ENCODE data around the gene PDE10A. TPM values are rescaled to one million over a fixed set of nuclear protein-coding genes. Genes with fewer than 3 reads are reported as not detected.

The PDE10A gene
- total and polyA plus RNA-seq, 2 of the 13 experiments (the other 11 are each of a cell fraction or from before 2014, with no cell fraction given) = not detected

DNA sequence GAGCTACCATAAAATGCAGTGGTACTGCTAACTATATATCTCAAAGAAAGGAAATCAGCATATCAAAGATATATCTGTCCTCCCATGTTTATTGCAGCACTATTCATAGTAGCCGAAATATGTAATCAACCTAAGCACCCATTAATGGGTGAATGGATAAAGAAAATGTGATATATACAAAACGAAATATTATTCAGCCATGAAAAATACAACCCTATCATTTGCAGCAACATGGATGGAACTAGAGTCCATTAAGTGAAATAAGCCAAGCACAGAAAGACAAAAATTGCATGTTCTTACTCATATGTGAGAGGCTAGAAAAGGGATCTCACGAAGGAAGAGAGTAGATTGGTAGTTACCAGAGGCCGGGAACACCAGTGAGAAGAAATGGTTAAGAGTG, 126.1 kb downstream of the PDE10A start (continued):
- TF ChIP-seq, protein P1, sequence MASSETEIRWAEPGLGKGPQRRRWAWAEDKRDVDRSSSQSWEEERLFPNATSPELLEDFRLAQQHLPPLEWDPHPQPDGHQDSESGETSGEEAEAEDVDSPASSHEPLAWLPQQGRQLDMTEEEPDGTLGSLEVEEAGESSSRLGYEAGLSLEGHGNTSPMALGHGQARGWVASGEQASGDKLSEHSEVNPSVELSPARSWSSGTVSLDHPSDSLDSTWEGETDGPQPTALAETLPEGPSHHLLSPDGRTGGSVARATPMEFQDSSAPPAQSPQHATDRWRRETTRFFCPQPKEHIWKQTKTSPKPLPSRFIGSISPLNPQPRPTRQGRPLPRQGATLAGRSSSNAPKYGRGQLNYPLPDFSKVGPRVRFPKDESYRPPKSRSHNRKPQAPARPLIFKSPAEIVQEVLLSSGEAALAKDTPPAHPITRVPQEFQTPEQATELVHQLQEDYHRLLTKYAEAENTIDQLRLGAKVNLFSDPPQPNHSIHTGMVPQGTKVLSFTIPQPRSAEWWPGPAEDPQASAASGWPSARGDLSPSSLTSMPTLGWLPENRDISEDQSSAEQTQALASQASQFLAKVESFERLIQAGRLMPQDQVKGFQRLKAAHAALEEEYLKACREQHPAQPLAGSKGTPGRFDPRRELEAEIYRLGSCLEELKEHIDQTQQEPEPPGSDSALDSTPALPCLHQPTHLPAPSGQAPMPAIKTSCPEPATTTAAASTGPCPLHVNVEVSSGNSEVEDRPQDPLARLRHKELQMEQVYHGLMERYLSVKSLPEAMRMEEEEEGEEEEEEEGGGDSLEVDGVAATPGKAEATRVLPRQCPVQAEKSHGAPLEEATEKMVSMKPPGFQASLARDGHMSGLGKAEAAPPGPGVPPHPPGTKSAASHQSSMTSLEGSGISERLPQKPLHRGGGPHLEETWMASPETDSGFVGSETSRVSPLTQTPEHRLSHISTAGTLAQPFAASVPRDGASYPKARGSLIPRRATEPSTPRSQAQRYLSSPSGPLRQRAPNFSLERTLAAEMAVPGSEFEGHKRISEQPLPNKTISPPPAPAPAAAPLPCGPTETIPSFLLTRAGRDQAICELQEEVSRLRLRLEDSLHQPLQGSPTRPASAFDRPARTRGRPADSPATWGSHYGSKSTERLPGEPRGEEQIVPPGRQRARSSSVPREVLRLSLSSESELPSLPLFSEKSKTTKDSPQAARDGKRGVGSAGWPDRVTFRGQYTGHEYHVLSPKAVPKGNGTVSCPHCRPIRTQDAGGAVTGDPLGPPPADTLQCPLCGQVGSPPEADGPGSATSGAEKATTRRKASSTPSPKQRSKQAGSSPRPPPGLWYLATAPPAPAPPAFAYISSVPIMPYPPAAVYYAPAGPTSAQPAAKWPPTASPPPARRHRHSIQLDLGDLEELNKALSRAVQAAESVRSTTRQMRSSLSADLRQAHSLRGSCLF (CRISPR knock-in tag; IDR thresholded peaks at IDR 0.05; ENCODE audit: borderline replicate concordance) = no peak
- no peak for TF ChIP-seq ZNF282 (IDR thresholded peaks at IDR 0.05; ENCODE audit: partially characterized antibody)
- no peak for TF ChIP-seq SRSF1 (optimal IDR thresholded peaks at IDR 0.05; ENCODE audit: low read depth, low read length)

DNA sequence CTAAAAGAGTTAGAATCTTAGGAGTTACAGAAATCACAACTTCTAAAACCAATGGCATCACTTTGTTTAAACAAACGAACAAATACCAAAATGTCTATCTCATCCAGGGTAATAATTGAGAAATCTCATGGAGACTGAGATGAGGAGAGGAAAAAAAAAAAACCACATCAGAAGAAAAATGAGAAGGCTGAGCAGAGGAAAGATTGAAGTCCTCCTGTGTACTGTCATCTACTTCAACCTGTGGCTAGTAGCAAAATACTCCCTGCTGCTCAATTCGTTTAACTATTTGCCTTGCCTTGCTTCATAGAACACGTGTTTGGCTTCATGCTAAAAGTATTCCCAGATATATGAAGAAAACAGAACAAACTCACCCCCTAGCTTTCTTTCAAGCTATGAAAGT, 143.7 kb downstream of the PDE10A start:
- ChIA-PET CTCF (ENCODE audit: low intra/inter-chr PET ratio, low total read pairs) (no interaction called here), POLR2A (no interaction called here)
- TF ChIP-seq HDAC6 (IDR thresholded peaks at IDR 0.05; ENCODE audit: low read depth, low read length) (no peak), HDAC2 (CRISPR knock-in tag; IDR thresholded peaks at IDR 0.05) (no peak), FOXP1 (IDR thresholded peaks at IDR 0.05) (no peak), FOXP1 (CRISPR knock-in tag; IDR thresholded peaks at IDR 0.05) (no peak), PREB (CRISPR knock-in tag; IDR thresholded peaks at IDR 0.05) (no peak), ZSCAN30 (CRISPR knock-in tag; IDR thresholded peaks at IDR 0.05) (no peak), ZNF503 (CRISPR knock-in tag; IDR thresholded peaks at IDR 0.05) (no peak), ETS1 (CRISPR knock-in tag; IDR thresholded peaks at IDR 0.05) (no peak), ZNF589 (CRISPR knock-in tag; conservative IDR thresholded peaks at IDR 0.05) (no peak), ZBTB46 (CRISPR knock-in tag; IDR thresholded peaks at IDR 0.05; ENCODE audit: borderline replicate concordance) (no peak), RAD51 (IDR thresholded peaks at IDR 0.05; ENCODE audit: borderline replicate concordance) (no peak)

More for the DNA sequence above, 143.7 kb downstream of the PDE10A start:
- intact Hi-C loops (cut with micrococcal nuclease; ENCODE audit: unreplicated experiment) (no loop called here), in situ Hi-C loops (cut with HindIII; ENCODE audit: extremely low pct_ligation_motif_present, low pct_unique_long_range_greater_than_20kb) (no loop called here)
- no TSS peak for BruUV-seq (replicated peaks)
- H3K79me2 ChIP-seq (ENCODE audit: insufficient read depth, low read length) = no peaks in the 10 kb centered on the region
- H3K27ac ChIP-seq (ENCODE audit: extremely low read length, insufficient read depth, low read length) = no peak overlapping the region
- H3K9ac ChIP-seq (ENCODE audit: insufficient read depth, low read depth, low read length) = no peak overlapping the region
- no peaks in the 10 kb centered on the region for H3K4me1 ChIP-seq (ENCODE audit: insufficient read depth, low read length)
- DNase-seq (ENCODE audit: low spot score) = no peak
- H3K9me3 ChIP-seq (ENCODE audit: low read length) = no peaks in the 10 kb centered on the region; the same call in 1 of the 2 replicates
- ATAC-seq = no peak
- H3K4me3 ChIP-seq (replicated peaks in 1 of 3; ENCODE audit: insufficient read depth in 1 of 3, low read depth in 2 of 3, low read length in 3 of 3) = no peak overlapping the region
- no peaks in the 10 kb centered on the region for H4K20me1 ChIP-seq (ENCODE audit: insufficient read depth, low read length)
- WGBS (ENCODE audit: low lambda C conversion rate) = under 1% methylated on average over 3 of the region's 3 CpGs
- H3K36me3 ChIP-seq (replicated peaks in 1 of 2; ENCODE audit: control insufficient read depth in 1 of 2, insufficient read depth in 2 of 2, low read length in 2 of 2) = no peaks in the 10 kb centered on the region
- no peak overlapping the region for H2AFZ ChIP-seq (ENCODE audit: low read length)
- no peaks in the 10 kb centered on the region for H3K27me3 ChIP-seq (ENCODE audit: control insufficient read depth in 1 of 2, insufficient read depth in 2 of 2, low read length in 2 of 2)
- FAIRE-seq = no peak
- no peak overlapping the region for H3K4me2 ChIP-seq (ENCODE audit: low read depth, low read length)

Measured in HepG2 (cell line).